GM21528 (cell line): Measurements from ENCODE around the gene PHF2.
"Not testable (repeated sequence)": the region's sequence is repeated elsewhere in the genome, so short reads cannot be mapped to it uniquely, and the experiment has no call there.

Experiments used
- ATAC-seq: cut with Tn5 transposase; IDR thresholded peaks from one replicate; pipeline ENCODE4 v1.9.1; 2021; ENCODE audit warnings: mild to moderate bottlenecking, moderate library complexity; ENCODE audit not compliant: unreplicated experiment, low FRiP score

The PHF2 gene

GRCh38 chr9:93662952-93663572, 86.7 kb downstream of the PHF2 start:
- no peak for ATAC-seq

DNA sequence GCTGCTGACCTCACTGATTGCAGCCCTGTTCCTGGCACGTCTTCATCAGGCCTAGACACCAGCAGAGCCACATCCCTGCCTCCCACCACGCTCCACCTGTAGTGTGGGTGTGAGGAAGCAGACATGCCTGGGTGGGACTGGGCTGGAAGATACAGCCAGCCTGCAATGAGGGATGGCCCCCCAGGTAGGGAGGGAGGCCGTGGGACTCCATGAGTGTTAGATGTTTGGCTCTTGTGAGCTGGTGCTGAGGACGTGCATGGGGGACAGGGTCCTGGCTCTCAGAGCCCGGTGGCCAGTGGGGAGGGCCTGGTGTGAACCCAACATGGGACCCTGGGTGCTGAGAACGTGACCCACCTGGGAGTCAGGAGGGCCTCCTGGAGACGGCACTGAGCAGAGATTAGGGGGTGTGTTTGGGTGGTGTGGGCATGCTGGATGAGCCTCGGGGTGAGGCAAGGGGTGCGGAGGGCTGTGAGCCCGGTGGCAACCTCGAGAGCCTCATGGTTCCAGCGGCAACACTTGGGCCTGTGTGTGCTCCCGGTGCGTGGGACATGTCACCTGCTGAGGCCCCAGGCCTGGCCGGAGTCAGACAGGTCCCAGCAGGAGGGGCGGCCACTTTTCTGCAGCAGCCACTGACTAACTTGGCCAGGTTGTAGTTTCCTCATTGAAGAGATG, 87.6 kb downstream of the PHF2 start:
- ATAC-seq: no peak

DNA sequence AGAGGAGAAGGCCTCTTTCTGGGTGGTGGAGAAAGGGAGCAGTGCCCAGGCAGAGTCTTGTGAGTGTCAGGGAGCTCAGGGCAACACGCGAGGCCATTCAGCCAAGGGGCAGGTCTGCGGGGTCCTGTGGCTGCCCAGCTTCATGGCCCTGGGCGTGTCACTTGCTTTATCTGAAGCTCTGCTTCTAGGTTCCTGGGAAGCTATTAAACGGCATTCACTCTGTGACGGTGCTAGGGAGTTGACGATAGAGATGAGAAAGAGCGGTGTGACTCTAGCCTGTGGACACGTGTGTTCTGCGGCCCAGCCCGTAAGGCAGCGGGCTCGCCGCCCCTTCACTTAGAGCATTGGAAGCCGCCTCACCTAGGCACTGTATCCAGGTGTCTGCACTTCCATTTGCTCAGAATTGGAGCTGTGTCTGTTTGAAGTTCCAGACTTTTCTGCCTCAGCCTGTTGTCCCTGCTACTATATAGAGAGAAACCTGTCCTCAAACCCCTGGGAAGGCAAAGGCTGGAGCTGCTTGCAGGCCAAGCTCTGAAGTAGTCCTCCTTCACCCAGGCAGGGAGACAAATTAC, 88.3 kb downstream of the PHF2 start:
- ATAC-seq: no peak

DNA sequence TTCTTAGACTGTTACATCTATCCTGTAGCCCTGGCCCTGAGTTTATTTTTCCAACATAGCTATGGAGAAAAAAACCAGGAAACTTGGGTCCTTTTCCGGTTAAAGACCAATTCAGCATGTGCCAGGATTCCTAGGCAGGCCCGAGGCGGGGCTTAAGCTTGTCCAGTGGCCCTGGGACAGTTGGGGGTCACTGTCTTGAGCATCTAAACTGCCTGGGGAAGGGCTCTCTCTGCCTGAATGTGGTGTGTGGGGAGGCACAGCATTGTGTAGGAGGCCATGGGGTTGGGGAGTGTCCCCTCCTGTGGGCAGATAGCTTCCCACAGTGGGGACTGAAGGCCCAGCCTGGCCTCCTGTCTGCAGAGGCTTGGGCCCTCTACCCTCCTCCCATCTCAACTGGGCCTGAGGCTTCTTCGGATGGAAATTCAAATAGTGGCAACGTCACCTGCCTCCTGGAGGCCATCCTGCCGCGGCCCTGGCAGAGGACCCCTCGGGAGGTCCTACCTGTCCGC, 88.8 kb downstream of the PHF2 start:
- ATAC-seq: no peak

- ATAC-seq: no peak
Observed at GRCh38 chr9:93665637-93666438, 89.5 kb downstream of the PHF2 start.

DNA sequence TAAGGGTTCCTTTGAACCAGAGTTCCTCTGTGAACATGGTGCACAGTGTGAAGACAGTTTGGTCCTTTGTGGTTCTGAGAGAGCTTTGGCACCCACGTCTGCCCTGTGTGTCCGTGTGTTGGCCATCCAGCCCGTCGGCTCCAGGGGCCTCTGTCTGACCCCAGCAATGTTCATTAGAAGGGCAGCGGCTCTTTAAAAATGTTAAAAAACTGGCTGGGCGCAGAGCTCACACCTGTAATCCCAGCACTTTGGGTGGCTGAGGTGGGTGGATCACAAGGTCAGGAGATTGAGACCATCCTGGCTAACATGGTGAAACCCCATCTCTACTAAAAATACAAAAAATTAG, 90.0 kb downstream of the PHF2 start:
- ATAC-seq: not testable (repeated sequence)

GRCh38 chr9:93667006-93667405, 90.6 kb downstream of the PHF2 start:
- no peak for ATAC-seq

DNA sequence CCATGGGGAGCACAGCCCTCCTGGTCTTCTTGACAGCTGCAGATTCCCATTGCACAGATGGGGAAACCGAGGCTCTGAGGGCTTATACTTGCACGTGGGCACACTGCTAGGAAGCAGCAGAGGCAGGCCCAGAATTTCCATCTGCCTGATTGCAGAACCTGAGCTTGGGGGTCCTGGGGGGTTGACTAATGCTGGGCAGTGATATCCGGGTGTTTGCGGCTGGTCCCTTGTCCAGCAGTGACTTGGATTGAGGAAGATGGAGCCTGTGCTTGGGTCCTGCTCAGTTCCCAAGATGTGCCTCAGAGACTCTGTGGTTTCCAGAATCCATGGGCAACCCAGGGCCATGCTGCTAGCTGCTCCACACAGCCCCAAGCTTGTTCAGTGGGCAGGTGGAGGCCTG, 91.2 kb downstream of the PHF2 start:
- ATAC-seq: no peak

GRCh38 chr9:93668261-93668871, 92.0 kb downstream of the PHF2 start:
- no peak for ATAC-seq

- ATAC-seq: no peak
Observed at GRCh38 chr9:93669116-93669957, 93.0 kb downstream of the PHF2 start.

DNA sequence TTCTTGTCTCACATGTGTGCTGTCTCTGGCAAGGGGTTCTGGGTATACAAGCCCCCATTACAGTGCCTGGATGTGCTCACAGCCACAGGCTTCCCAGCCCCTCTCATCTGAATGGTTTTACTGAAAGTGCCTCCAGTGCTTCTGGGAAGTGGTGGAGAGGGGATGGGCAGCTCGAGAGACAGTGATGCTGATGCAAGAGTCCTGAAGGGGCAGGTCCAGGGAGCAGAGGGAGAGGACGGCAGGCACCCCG, 93.5 kb downstream of the PHF2 start:
- no peak for ATAC-seq

- no peak for ATAC-seq
Observed at GRCh38 chr9:93670208-93671019, 94.0 kb downstream of the PHF2 start.

- ATAC-seq: no peak
Observed at GRCh38 chr9:93671020-93671338, 94.6 kb downstream of the PHF2 start.

GRCh38 chr9:93672330-93673020, 96.1 kb downstream of the PHF2 start:
- ATAC-seq: not testable (repeated sequence)

GRCh38 chr9:93673021-93673838, 96.8 kb downstream of the PHF2 start:
- ATAC-seq: no peak

- no peak for ATAC-seq
Observed at GRCh38 chr9:93673839-93674334, 97.5 kb downstream of the PHF2 start.

GRCh38 chr9:93674580-93675335, 98.4 kb downstream of the PHF2 start:
- no peak for ATAC-seq
